Thyroid gland (tissue), 4 donors: ENCODE measurements around the gene IGF1. TPM values are rescaled to one million over a fixed set of nuclear protein-coding genes. Genes with fewer than 3 reads are reported as not detected.

Experiments
- DNase-seq, 2 donors: peaks; one replicate each; pipeline ENCODE4 v3.0.0-alpha.2; 2019
- H3K27ac ChIP-seq, 3 donors: fragments of 200-600 bp; sonication (generic); 1 replicate in 2 of 3; 2 replicates in 1 of 3; pipeline ENCODE4 v1.5.1; 2016 to 2019; ENCODE audit warnings: mild to moderate bottlenecking in 1 of 3, moderate library complexity in 1 of 3
- H3K27me3 ChIP-seq: fragments of 200-600 bp; sonication (generic); one replicate; pipeline ENCODE4 v1.5.1; 2019
- H3K36me3 ChIP-seq, 2 donors: fragments of 200-600 bp; sonication (generic); one replicate each; pipeline ENCODE4 v1.5.1; 2016 to 2019
- H3K4me1 ChIP-seq, 2 donors: fragments of 200-600 bp; sonication (generic); one replicate each; pipeline ENCODE4 v1.5.1; 2017 to 2019
- H3K4me3 ChIP-seq, 3 donors: fragments of 200-600 bp; sonication (generic); replicated peaks in 1 of 3; 1 replicate in 2 of 3; 2 replicates in 1 of 3; pipeline ENCODE4 v1.5.1; 2016; ENCODE audit warnings: mild to moderate bottlenecking in 1 of 3
- H3K9me3 ChIP-seq: fragments of 200-600 bp; sonication (generic); one replicate; pipeline ENCODE4 v1.5.1; 2017
- CTCF ChIP-seq, 6 experiments: fragments of 200-600 bp in 3 of 6; fragments of 450-650 bp in 3 of 6; sonication (generic) in 3 of 6; IDR thresholded peaks; one replicate each; pipeline ENCODE4 v1.5.1; 2016 to 2019; ENCODE audit warnings: antibody characterized with exemption in 6 of 6, mild to moderate bottlenecking in 2 of 6, inconsistent platforms in 1 of 6, moderate library complexity in 1 of 6
- POLR2A ChIP-seq, 2 donors: fragments of 450-650 bp; IDR thresholded peaks; one replicate each; pipeline ENCODE4 v1.6.1; 2017; ENCODE audit warnings: antibody characterized with exemption in 2 of 2, mild to moderate bottlenecking in 2 of 2, moderate library complexity in 1 of 2
- WGBS, 2 donors: methylation state at CpG; one replicate each; pipeline ENCODE4 v1.1.5; 2017; 5-methylcytosine and 5-hydroxymethylcytosine counted together
- intact Hi-C: fragments of 100-400 bp; cut with DNase I; formaldehyde crosslinking; loops from one replicate; pipeline ENCODE4 v1.15.1; 2023
- total RNA-seq, 4 donors: library from RNA; depleted of rRNA; stranded (reverse); fragments of >200 nt; gene quantifications; one replicate each; pipeline ENCODE4 v1.2.3, GENCODE V29; 2016

IGF1 gene
- total RNA-seq, 4 donors from 2014 or later, result 74.0 to 134 (median 111) TPM

GRCh38 chr12:102508052-102508451, 27.7 kb upstream of the IGF1 start:
- H3K4me1 ChIP-seq, result peaks cover 5 to 20% of the 10 kb centered on the region in 2 donors
- no peak overlapping the region for H3K4me3 ChIP-seq
- intact Hi-C loops, result no loop called here
- TF ChIP-seq CTCF (IDR thresholded peaks at IDR 0.05) (no peak), POLR2A (IDR thresholded peaks at IDR 0.05) (no peak)
- no peak for DNase-seq
- no peak overlapping the region for H3K27ac ChIP-seq
- no peaks in the 10 kb centered on the region for H3K36me3 ChIP-seq
- no peaks in the 10 kb centered on the region for H3K27me3 ChIP-seq
- no peaks in the 10 kb centered on the region for H3K9me3 ChIP-seq

- Histone ChIP-seq H3K9me3 (no peaks in the 10 kb centered on the region), H3K4me3 (no peak overlapping the region), H3K36me3 (no peaks in the 10 kb centered on the region), H3K27ac (no peak overlapping the region), H3K4me1 (peaks cover 13 to 20% of the 10 kb centered on the region in 2 donors), H3K27me3 (no peaks in the 10 kb centered on the region)
- intact Hi-C loops, result no loop called here
- 0% methylated on average over 2 of the region's 2 CpGs for WGBS, 2 donors
- DNase-seq, result no peak
- TF ChIP-seq CTCF (IDR thresholded peaks at IDR 0.05) (no peak), POLR2A (IDR thresholded peaks at IDR 0.05) (no peak)
These were observed 26.9 kb upstream of the IGF1 start for GRCh38 chr12:102507301-102507700.

- Histone ChIP-seq H3K4me1 (peaks cover 24 to 26% of the 10 kb centered on the region in 2 donors), H3K4me3 (no peak overlapping the region), H3K9me3 (no peaks in the 10 kb centered on the region), H3K27me3 (no peaks in the 10 kb centered on the region), H3K27ac (no peak overlapping the region), H3K36me3 (no peaks in the 10 kb centered on the region)
- DNase-seq, result no peak
- intact Hi-C loops, result no loop called here
- no peak for TF ChIP-seq CTCF (IDR thresholded peaks at IDR 0.05)
- no peak for TF ChIP-seq POLR2A (IDR thresholded peaks at IDR 0.05)
- 91 to 100% methylated on average over 2 of the region's 2 CpGs for WGBS, 2 donors
These were observed 24.5 kb upstream of the IGF1 start for GRCh38 chr12:102504871-102505270.

GRCh38 chr12:102504280-102504679, 23.9 kb upstream of the IGF1 start:
- no peaks in the 10 kb centered on the region for H3K27me3 ChIP-seq
- H3K27ac ChIP-seq, result no peak overlapping the region
- intact Hi-C loops, result no loop called here
- H3K36me3 ChIP-seq, result no peaks in the 10 kb centered on the region
- H3K9me3 ChIP-seq, result no peaks in the 10 kb centered on the region
- H3K4me3 ChIP-seq, result no peak overlapping the region
- 84 to 94% methylated on average over 2 of the region's 2 CpGs for WGBS, 2 donors
- TF ChIP-seq CTCF (IDR thresholded peaks at IDR 0.05) (no peak), POLR2A (IDR thresholded peaks at IDR 0.05) (no peak)
- DNase-seq, result no peak
- H3K4me1 ChIP-seq, result peaks cover 24 to 26% of the 10 kb centered on the region in 2 donors

GRCh38 chr12:102503831-102504230, 23.5 kb upstream of the IGF1 start:
- Histone ChIP-seq H3K27ac (no peak overlapping the region), H3K4me1 (peaks cover 24 to 26% of the 10 kb centered on the region in 2 donors), H3K36me3 (no peaks in the 10 kb centered on the region), H3K4me3 (no peak overlapping the region), H3K9me3 (no peaks in the 10 kb centered on the region), H3K27me3 (no peaks in the 10 kb centered on the region)
- DNase-seq, result no peak
- intact Hi-C loops, result no loop called here
- WGBS, 2 donors, result 0 to 2% methylated on average over 1 of the region's 1 CpG
- TF ChIP-seq POLR2A (IDR thresholded peaks at IDR 0.05), result no peak
